Colonic mucosa (tissue), 4 donors: ENCODE data around the gene MRPL53. TPM values are rescaled to one million over a fixed set of nuclear protein-coding genes. Genes with fewer than 3 reads are reported as not detected.

ENCODE experiments used
- DNase-seq: peaks from one replicate; pipeline ENCODE4 v3.0.0-alpha.2; 2020
- H3K27ac ChIP-seq: fragments of 200-600 bp; one replicate; pipeline ENCODE4 v1.8.0; 2021
- H3K27me3 ChIP-seq: fragments of 200-600 bp; one replicate; pipeline ENCODE4 v1.8.0; 2021
- H3K36me3 ChIP-seq: fragments of 200-600 bp; one replicate; pipeline ENCODE4 v1.8.0; 2021
- H3K4me1 ChIP-seq: fragments of 200-600 bp; one replicate; pipeline ENCODE4 v1.8.0; 2021; ENCODE audit warnings: mild to moderate bottlenecking
- H3K4me3 ChIP-seq: fragments of 200-600 bp; one replicate; pipeline ENCODE4 v1.8.0; 2021
- H3K9ac ChIP-seq, 2 donors: one replicate each; pipeline ENCODE4 v1.7.0; 2013; ENCODE audit warnings: control low read depth in 2 of 2, low read depth in 2 of 2, low read length in 2 of 2
- H3K9me3 ChIP-seq: fragments of 200-600 bp; one replicate; pipeline ENCODE4 v1.8.0; 2021
- intact Hi-C: fragments of 100-400 bp; cut with DNase I; formaldehyde crosslinking; loops from one replicate; pipeline ENCODE4 v1.14.1; 2022
- total RNA-seq, 2 donors: library from RNA; stranded (reverse); fragmentation: NEBNext Ultra II Directional in 1 of 2; extraction: Animal tissue kit (Norgen Biotek cat#: 25700) in 1 of 2; gene quantifications; one replicate each; pipeline ENCODE4 v1.2.1, GENCODE V29; 2021
- TF ChIP-seq, protein P1 (sequence below): fragments of 200-600 bp; IDR thresholded peaks from one replicate; pipeline ENCODE4 v1.8.0; 2022; ENCODE audit warnings: antibody characterized with exemption, mild to moderate bottlenecking
- donor health status: healthy.
- donor health status: DM: no; HTN: no; CAD: no.
- donor health status: DM: no; HTN: no; CAD: no.

MRPL53 gene
- total RNA-seq, 2 donors from 2014 or later = 64.6 to 90.3 TPM

DNA sequence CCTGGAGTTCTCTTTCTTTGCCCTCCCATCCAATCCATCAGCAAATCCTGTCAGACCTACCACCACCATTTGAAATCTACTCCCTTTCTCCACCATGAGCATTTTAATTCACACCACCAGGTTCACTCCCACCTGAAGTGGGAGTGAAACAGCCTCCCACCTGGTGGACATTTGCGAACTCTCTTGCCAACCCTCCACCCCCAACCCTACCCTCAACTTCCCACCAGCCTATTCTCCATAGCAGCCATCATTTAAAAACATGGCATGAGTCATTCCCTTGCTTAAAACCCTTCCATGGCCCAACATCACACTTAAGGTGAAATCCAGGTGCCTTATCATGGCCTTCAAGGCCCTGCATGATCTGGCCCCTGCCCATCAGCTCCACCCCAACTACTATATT, 34.2 kb downstream of the MRPL53 start:
- no peak for DNase-seq
- no peaks in the 10 kb centered on the region for H3K9me3 ChIP-seq
- no peak overlapping the region for H3K9ac ChIP-seq
- no peak overlapping the region for H3K4me3 ChIP-seq
- H3K27me3 ChIP-seq = no peaks in the 10 kb centered on the region
- peaks cover 5% of the 10 kb centered on the region for H3K4me1 ChIP-seq
- H3K36me3 ChIP-seq = no peaks in the 10 kb centered on the region
- no peak overlapping the region for H3K27ac ChIP-seq
- intact Hi-C loops = no loop called here
- TF ChIP-seq, protein P1, sequence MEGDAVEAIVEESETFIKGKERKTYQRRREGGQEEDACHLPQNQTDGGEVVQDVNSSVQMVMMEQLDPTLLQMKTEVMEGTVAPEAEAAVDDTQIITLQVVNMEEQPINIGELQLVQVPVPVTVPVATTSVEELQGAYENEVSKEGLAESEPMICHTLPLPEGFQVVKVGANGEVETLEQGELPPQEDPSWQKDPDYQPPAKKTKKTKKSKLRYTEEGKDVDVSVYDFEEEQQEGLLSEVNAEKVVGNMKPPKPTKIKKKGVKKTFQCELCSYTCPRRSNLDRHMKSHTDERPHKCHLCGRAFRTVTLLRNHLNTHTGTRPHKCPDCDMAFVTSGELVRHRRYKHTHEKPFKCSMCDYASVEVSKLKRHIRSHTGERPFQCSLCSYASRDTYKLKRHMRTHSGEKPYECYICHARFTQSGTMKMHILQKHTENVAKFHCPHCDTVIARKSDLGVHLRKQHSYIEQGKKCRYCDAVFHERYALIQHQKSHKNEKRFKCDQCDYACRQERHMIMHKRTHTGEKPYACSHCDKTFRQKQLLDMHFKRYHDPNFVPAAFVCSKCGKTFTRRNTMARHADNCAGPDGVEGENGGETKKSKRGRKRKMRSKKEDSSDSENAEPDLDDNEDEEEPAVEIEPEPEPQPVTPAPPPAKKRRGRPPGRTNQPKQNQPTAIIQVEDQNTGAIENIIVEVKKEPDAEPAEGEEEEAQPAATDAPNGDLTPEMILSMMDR = no peak

DNA sequence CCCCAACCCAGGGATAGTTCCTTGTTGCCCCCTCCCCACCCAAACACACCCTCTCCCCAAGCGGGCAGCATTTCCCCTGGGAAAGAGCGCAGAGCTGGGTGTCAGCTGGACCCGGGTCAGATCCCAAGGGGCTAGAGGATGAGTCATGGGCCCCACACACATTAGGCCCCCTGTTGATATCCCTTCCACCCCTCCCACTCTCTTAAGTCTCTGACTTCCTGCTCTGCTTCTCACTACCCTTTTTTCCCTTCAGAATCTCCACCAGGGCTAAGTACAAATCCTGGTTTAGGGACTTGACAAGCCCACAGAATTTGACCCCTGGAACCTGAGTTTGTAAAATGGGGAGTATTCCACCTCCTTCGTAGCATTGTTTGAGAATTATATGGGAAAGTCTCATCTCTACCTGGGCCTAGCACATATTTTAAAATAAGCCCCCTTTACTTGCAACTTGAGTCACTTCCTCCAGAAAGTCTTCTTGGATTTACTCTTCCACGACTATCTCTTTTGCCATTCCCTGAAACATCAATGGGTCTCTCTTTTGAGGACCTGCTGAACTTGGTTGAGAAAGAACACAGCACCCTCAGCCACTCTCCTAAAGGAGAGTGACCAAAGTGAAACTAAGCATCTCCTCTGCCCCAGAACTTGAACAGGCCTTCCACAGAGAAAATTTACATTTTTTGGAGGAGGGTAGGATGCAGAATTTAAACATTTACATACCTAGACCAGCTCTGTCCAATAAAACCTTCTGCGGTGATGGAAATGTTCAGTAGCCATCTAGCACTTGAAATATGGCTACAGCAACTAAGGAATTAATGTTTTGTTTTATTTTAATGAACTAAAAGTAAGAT, 35.4 kb downstream of the MRPL53 start:
- H3K27ac ChIP-seq = no peak overlapping the region
- TF ChIP-seq, protein P1 = no peak
- no peak overlapping the region for H3K9ac ChIP-seq
- no peak overlapping the region for H3K4me3 ChIP-seq
- H3K4me1 ChIP-seq = peaks cover 5% of the 10 kb centered on the region
- no peak for DNase-seq
- H3K36me3 ChIP-seq = no peaks in the 10 kb centered on the region
- H3K9me3 ChIP-seq = no peaks in the 10 kb centered on the region
- intact Hi-C loops = no loop called here
- no peaks in the 10 kb centered on the region for H3K27me3 ChIP-seq

DNA sequence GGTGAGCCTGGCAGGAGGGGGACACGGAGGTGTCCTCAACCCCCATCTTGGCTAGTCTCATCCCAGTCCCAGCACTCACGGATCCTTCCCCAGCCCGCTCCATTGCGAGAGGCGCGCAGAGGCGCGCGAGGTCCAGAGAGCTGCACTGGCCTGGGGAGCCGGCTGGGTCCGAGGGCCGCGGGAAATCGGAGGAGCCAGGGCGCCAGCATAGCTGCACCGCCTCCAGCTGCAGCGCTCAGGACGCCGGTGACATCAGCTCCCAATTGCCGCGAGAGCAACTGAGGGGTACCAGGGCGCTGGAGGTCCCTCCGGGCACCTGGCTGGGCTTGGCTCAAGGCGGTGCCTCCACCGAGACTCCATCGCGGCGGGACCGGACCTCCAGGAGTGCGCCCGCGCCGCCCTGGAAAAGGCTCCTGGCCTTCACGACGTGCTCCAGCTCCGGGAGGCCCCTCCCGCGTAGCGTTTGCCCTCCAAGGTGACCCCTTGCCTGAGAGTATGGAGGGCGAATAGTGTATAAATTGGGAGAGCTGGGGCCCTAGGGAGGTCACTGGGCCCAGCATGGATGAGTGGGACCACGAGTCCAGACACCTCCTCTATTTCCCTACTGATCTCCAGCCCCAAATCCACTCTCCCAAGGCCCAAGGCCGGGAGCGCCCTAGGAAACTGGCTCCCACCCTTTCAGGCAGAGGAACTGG, 36.2 kb downstream of the MRPL53 start:
- H3K27me3 ChIP-seq = no peaks in the 10 kb centered on the region
- intact Hi-C loops = no loop called here
- no peak overlapping the region for H3K4me3 ChIP-seq
- DNase-seq = no peak
- H3K36me3 ChIP-seq = no peaks in the 10 kb centered on the region
- H3K9ac ChIP-seq = no peak overlapping the region
- no peak overlapping the region for H3K27ac ChIP-seq
- H3K4me1 ChIP-seq = peaks cover 5% of the 10 kb centered on the region
- no peaks in the 10 kb centered on the region for H3K9me3 ChIP-seq
- TF ChIP-seq, protein P1 = no peak

DNA sequence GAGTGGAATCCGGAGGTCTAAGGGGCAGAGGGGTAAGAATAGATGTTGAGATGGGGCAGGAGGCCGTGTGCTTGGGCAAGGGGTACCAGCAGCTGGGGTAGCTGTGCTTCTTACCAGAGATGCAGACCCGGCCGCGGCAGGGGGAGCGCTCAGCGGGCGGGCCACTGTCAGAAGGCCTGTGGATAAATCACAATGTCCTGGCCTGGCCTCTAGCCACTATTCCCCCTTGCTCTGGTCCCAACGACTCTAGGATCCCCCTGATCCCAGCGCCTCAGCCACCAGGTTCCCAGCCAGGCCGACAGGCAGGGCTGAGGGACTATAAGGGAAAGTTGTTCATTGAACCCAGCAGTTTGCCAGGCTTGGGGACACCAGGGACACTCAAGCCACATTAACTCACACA, 42.0 kb downstream of the MRPL53 start:
- no peaks in the 10 kb centered on the region for H3K4me1 ChIP-seq
- no peaks in the 10 kb centered on the region for H3K36me3 ChIP-seq
- intact Hi-C loops = no loop called here
- H3K27me3 ChIP-seq = no peaks in the 10 kb centered on the region
- H3K9ac ChIP-seq = peak overlapping the region in 1 of 2 donors; percentile 55
- H3K4me3 ChIP-seq = no peak overlapping the region
- no peaks in the 10 kb centered on the region for H3K9me3 ChIP-seq
- TF ChIP-seq, protein P1 = no peak
- peak overlapping the region; percentile 11 for H3K27ac ChIP-seq
- DNase-seq = no peak

DNA sequence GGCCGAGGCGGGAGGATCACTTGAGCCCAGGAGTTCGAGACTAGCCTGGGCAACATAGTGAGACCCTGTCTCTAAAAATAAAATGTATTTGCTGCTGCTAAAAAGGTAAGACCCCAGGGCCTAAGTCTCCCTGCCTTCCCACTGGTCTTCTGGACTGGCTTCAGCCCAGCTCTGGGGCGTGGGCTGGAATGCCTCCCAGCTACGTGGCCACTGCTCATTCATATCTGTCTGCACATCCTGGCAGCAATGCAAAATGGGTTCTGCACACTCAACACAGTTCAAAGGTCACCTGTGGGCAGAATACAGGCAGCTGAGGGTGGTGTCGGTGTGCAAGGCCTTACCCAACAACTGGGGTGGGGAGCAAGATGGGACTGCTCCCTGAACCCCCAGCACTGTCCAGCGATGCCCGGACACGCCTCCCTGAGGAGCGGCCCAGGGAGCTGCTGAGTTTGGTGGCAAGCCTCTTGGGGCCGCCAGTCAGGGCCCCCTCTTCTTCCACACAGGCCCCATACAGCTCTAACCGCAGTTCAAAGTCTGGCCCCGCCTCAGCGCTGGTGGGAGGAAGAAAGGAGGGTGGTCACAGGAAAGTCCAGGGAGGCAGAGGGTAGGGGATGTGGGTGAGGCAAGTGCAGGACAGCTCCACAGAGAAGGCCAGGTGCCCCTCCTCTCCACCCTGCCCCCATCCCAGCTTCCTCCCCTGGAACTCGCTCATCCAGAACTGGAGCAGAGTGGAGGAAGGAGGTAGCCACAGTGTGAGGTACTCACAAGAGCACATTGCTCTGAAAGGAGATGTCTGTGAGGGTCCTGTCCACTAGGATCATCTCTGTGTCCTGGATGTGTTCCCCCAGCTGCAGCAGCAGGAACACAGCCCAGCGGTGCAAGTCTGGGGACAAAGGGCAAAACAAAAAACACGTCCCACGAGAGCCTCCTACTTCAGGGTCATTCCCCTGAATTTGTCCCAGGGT, 42.7 kb downstream of the MRPL53 start:
- H3K9me3 ChIP-seq = no peaks in the 10 kb centered on the region
- H3K27me3 ChIP-seq = no peaks in the 10 kb centered on the region
- H3K4me1 ChIP-seq = no peaks in the 10 kb centered on the region
- peak overlapping the region in 1 of 2 donors; percentile 55 for H3K9ac ChIP-seq
- DNase-seq = peak; percentile 77
- H3K36me3 ChIP-seq = no peaks in the 10 kb centered on the region
- no peak overlapping the region for H3K4me3 ChIP-seq
- intact Hi-C loops = no loop called here
- H3K27ac ChIP-seq = peak overlapping the region; percentile 11
- TF ChIP-seq, protein P1 = no peak
